ENCODE data around the gene KCNK5. TPM values are rescaled to one million over a fixed set of nuclear protein-coding genes. Genes with fewer than 3 reads are reported as not detected.

Gene KCNK5
- total and polyA plus RNA-seq, 2 donors (not counting 3 experiments of a cell fraction or from before 2014, with no cell fraction given), result not detected

- Histone ChIP-seq H3K9ac (replicated peaks; ENCODE audit: extremely low read depth, insufficient read depth, low read length) (no peak overlapping the region), H3K4me3 (replicated peaks in 1 of 3; ENCODE audit: insufficient read depth in 1 of 3, low read depth in 1 of 3, low read length in 3 of 3) (no peak overlapping the region), H3K9me1 (replicated peaks; ENCODE audit: control insufficient read depth, extremely low read depth, insufficient read depth, low read length) (no peaks in the 10 kb centered on the region), H3K27ac (ENCODE audit: insufficient read depth, low read depth, low read length) (no peak overlapping the region), H3K36me3 (ENCODE audit: control insufficient read depth in 2 of 2, extremely low read depth in 1 of 2, insufficient read depth in 2 of 2, low read length in 2 of 2) (no peaks in the 10 kb centered on the region), H3K27me3 (ENCODE audit: control insufficient read depth in 2 of 2, insufficient read depth in 2 of 2, low read length in 2 of 2) (no peaks in the 10 kb centered on the region), H2AFZ (ENCODE audit: low read depth, low read length) (no peak overlapping the region), H3K79me2 (ENCODE audit: control insufficient read depth, insufficient read depth, low read length) (no peaks in the 10 kb centered on the region), H3K4me2 (ENCODE audit: insufficient read depth, low read length) (no peak overlapping the region), H4K20me1 (replicated peaks; ENCODE audit: control insufficient read depth, extremely low read depth, insufficient read depth, low read length) (no peaks in the 10 kb centered on the region), H3K9me3 (replicated peaks; ENCODE audit: control insufficient read depth, insufficient read depth, low read length) (no peaks in the 10 kb centered on the region), H3K4me1 (ENCODE audit: control insufficient read depth, extremely low read depth, insufficient read depth, low read length) (no peaks in the 10 kb centered on the region)
- POLR2A ChIA-PET, result no interaction called here
- no peak for FAIRE-seq
- intact Hi-C loops (cut with micrococcal nuclease) (no loop called here), dilution Hi-C loops (cut with MboI; ENCODE audit: extremely low pct_ligation_motif_present, low sequenced_read_pairs) (no loop called here)
- BruUV-seq (replicated peaks), result no TSS peak
- CTCF ChIA-PET, result no interaction called here
- TF ChIP-seq GATA2 (IDR thresholded peaks at IDR 0.05; ENCODE audit: insufficient read depth, insufficient read length, low read depth, low read length) (no peak), FOS (IDR thresholded peaks at IDR 0.05; ENCODE audit: borderline replicate concordance, insufficient read depth, low read length) (no peak), MAX (IDR thresholded peaks at IDR 0.05; ENCODE audit: insufficient read depth, insufficient read length) (no peak), EZH2 (IDR thresholded peaks at IDR 0.05; ENCODE audit: borderline replicate concordance, low read depth, low read length, severe bottlenecking) (no peak), CTCF (IDR thresholded peaks at IDR 0.05; ENCODE audit: extremely low read depth in 1 of 2, insufficient read depth in 1 of 2, low read depth in 1 of 2, low read length in 2 of 2) (no peak), JUN (IDR thresholded peaks at IDR 0.05; ENCODE audit: borderline replicate concordance, insufficient read depth, insufficient read length, low read depth) (no peak), MYC (IDR thresholded peaks at IDR 0.05; ENCODE audit: low read depth, low read length) (no peak), POLR2A (IDR thresholded peaks at IDR 0.05; ENCODE audit: low read depth, low read length) (no peak), POLR2AphosphoS5 (IDR thresholded peaks at IDR 0.05; ENCODE audit: insufficient read depth, low read depth, low read length) (no peak)
- no peak for DNase-seq (ENCODE audit: low read depth, low spot score)
Measured at GRCh38 chr6:39240155-39240757, 11.0 kb upstream of the KCNK5 start.
